ENCODE measurements around the gene SIGLEC11.

- TF ChIP-seq ZNF174 (tag by site-specific recombination; IDR thresholded peaks at IDR 0.05) (no peak), CTCF (tag by site-specific recombination; IDR thresholded peaks at IDR 0.05) (no peak), SP2 (tag by site-specific recombination; IDR thresholded peaks at IDR 0.05) (no peak), ZNF549 (tag by site-specific recombination; IDR thresholded peaks at IDR 0.05) (no peak), PBX3 (CRISPR knock-in tag; IDR thresholded peaks at IDR 0.05) (no peak), ZNF670 (tag by site-specific recombination; IDR thresholded peaks at IDR 0.05; ENCODE audit: low read depth) (no peak), ZBTB49 (tag by site-specific recombination; IDR thresholded peaks at IDR 0.05; ENCODE audit: low read depth) (no peak), REST (tag by site-specific recombination; IDR thresholded peaks at IDR 0.05) (no peak), GLIS1 (tag by site-specific recombination; IDR thresholded peaks at IDR 0.05) (no peak), ZNF121 (tag by site-specific recombination; IDR thresholded peaks at IDR 0.05) (no peak), ZNF639 (tag by site-specific recombination; IDR thresholded peaks at IDR 0.05) (no peak), PRDM4 (tag by site-specific recombination; IDR thresholded peaks at IDR 0.05) (no peak)
These were observed 50.8 kb downstream of the SIGLEC11 start for GRCh38 chr19:49910179-49910578.

Data from HEK293 (cell line).